Mesothelial cell of epicardium (in vitro differentiated cells): ENCODE measurements around the gene ATP8B3. TPM values are rescaled to one million over a fixed set of nuclear protein-coding genes. Genes with fewer than 3 reads are reported as not detected.

Experiments
- DNase-seq, 2 experiments: peaks; one replicate each; pipeline ENCODE4 v3.0.0; 2021; ENCODE audit warnings: low spot score in 2 of 2; ENCODE audit not compliant: unreplicated experiment in 2 of 2
- H3K27ac Mint-ChIP-seq: 2 replicates; pipeline ENCODE4 v1.8.0; 2021; ENCODE audit warnings: mixed read lengths
- H3K27me3 Mint-ChIP-seq: 2 replicates; pipeline ENCODE4 v1.8.0; 2021; ENCODE audit warnings: low read depth, mixed read lengths
- H3K36me3 Mint-ChIP-seq: 2 replicates; pipeline ENCODE4 v1.8.0; 2021; ENCODE audit warnings: mixed read lengths
- H3K4me1 Mint-ChIP-seq: 2 replicates; pipeline ENCODE4 v1.8.0; 2021; ENCODE audit warnings: mixed read lengths
- H3K4me3 Mint-ChIP-seq: 2 replicates; pipeline ENCODE4 v1.8.0; 2021; ENCODE audit warnings: mild to moderate bottlenecking, moderate library complexity, mixed read lengths
- H3K9me3 Mint-ChIP-seq: 2 replicates; pipeline ENCODE4 v1.8.0; 2021; ENCODE audit warnings: mixed read lengths
- total RNA-seq: library from RNA; stranded (reverse); gene quantifications from 3 replicates; pipeline ENCODE4 v1.2.1, GENCODE V29; 2021
- TF ChIP-seq, protein P1 (sequence below): fragments of 200-600 bp; sonication (generic); IDR thresholded peaks from one replicate; pipeline ENCODE4 v1.5.0; 2021; ENCODE audit warnings: antibody characterized with exemption; ENCODE audit not compliant: unreplicated experiment

ATP8B3 gene
- total RNA-seq, 1 donor from 2014 or later = 2.2 TPM

DNA sequence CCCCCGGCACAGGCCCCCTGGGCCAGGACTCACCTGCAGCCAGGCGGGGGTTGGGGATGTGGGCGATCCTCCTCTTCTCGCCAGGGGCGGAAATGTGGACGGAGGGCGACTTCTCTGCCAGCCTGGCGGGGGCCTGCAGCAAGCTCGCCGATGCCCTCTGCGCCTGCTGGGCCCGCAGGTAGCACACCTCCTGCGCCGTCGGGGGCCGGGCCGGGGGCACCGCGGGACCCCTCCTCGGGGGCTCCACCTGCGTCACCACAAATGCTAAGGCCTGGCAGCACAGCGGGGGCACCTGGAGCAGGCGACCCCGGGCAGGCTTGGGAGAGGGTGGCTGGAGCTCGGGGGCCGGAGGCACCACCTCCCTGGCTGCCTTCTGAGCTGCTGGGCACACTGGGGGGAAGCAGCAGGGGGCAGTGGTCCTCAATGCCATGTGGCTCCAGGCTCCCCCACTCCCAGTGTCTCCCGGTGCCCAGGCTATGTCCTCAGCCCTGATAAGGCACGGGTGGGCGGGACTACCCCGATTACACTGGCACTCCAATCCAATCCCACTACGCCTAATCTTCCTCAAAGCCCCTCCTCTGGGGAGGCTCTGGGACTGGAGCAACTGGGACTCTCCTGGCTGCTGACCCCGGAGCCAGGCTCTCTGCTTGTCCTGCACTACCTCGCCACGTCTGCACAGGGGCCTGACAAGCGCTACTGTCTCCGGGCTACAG is 11.6 kb upstream of the ATP8B3 start:
- peaks cover 1% of the 10 kb centered on the region for H3K4me1 Mint-ChIP-seq
- H3K36me3 Mint-ChIP-seq = peaks cover 12% of the 10 kb centered on the region

DNA sequence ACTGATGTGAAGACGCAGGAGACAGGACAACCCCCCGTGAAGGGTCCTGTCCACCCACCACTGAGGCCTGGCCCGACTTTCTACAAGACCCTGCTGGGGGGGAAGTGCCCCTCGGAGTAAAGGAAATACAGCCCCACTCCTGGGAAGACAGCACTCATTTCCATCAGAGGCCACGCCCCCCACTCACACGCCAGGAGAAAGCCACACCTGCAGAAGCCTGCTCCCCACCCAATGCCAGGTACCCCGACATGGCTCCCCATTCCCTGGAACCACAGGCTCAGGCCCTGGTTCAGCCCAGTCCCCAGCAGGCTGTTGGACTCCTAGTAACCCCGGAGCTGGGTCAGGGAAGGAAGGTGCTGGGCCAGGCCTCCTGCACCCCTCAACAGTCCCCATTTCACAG is 10.9 kb upstream of the ATP8B3 start:
- TF ChIP-seq, protein P1, sequence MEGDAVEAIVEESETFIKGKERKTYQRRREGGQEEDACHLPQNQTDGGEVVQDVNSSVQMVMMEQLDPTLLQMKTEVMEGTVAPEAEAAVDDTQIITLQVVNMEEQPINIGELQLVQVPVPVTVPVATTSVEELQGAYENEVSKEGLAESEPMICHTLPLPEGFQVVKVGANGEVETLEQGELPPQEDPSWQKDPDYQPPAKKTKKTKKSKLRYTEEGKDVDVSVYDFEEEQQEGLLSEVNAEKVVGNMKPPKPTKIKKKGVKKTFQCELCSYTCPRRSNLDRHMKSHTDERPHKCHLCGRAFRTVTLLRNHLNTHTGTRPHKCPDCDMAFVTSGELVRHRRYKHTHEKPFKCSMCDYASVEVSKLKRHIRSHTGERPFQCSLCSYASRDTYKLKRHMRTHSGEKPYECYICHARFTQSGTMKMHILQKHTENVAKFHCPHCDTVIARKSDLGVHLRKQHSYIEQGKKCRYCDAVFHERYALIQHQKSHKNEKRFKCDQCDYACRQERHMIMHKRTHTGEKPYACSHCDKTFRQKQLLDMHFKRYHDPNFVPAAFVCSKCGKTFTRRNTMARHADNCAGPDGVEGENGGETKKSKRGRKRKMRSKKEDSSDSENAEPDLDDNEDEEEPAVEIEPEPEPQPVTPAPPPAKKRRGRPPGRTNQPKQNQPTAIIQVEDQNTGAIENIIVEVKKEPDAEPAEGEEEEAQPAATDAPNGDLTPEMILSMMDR = no peak
- Mint-ChIP-seq H3K9me3 (no peaks in the 10 kb centered on the region), H3K36me3 (peaks cover 14% of the 10 kb centered on the region), H3K4me1 (peaks cover 1% of the 10 kb centered on the region), H3K27me3 (no peaks in the 10 kb centered on the region), H3K27ac (no peak overlapping the region), H3K4me3 (no peak overlapping the region)
- no peak for DNase-seq

More for the DNA sequence above, 11.6 kb upstream of the ATP8B3 start:
- no peaks in the 10 kb centered on the region for H3K27me3 Mint-ChIP-seq
- no peak for DNase-seq
- no peak overlapping the region for H3K4me3 Mint-ChIP-seq
- TF ChIP-seq, protein P1 = no peak
- H3K9me3 Mint-ChIP-seq = no peaks in the 10 kb centered on the region
- no peak overlapping the region for H3K27ac Mint-ChIP-seq

DNA sequence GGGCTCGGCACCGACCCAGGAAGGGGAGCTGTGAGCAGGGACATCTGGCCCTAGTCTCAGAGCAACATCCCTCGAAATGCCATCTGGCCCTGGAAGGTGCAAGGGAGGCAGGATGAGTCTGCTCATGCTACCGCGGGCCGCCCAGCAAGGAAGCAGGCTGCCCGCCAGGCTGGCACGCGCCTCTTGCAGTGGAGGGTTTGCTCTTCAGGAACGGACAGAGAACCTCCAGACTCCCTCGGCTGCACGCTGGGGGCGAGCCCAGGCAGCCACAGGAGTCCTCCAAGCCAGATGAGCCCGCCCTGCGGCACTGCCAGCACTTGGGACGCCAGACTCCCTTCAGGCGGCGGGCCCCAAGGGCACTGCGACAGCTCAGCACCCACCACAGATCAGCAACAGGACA is 10.1 kb upstream of the ATP8B3 start:
- DNase-seq = no peak
- Mint-ChIP-seq H3K27me3 (no peaks in the 10 kb centered on the region), H3K4me3 (no peak overlapping the region), H3K27ac (no peak overlapping the region), H3K9me3 (no peaks in the 10 kb centered on the region), H3K4me1 (peaks cover 1% of the 10 kb centered on the region), H3K36me3 (peaks cover 14% of the 10 kb centered on the region)
- TF ChIP-seq, protein P1 = no peak

DNA sequence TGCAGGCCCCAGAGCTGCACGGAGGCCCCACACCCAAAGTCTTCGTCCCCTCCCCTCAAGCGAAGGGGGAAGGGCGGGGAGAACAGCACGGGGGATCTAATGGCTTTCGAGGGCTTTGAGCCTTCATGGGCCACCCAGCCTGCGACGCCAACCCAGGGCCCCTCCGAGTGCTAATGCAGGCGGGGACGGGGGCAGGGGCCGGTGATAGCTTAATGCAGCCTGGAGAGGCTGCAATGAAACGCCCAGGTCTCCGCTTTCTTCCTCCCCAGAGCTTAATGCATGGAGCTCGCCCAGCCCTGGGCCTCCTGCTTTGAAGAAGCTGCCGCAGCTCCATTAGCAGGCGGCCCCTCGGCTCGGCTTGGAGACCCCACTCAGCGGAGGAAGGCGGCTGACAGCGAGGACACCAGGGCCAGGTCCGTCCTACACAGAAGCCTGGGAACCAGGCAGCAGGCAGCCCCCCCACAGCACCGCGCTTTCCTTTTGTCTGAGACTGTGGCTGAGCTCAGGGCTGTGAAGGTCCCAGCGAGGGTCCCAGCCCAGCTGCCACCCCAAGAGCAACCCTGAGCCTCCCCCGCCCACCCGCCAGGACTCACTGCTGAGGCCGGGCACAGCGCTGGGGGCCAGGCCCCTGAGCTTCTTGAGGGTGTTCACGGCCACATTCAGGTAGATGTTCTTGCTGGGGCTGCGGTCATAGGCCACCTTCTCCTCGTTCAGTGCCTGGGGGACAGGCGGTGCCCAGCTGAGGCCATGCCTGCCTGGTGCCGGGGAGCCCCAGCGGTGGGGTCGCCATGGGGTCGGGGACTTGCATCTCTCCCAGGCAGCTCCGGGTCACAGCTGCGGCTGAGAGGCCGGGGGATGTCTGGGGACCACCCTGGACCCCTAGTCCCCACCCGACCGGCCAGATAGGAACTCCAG is 7.5 kb upstream of the ATP8B3 start:
- Mint-ChIP-seq H3K36me3 (peaks cover 10% of the 10 kb centered on the region), H3K27me3 (no peaks in the 10 kb centered on the region), H3K4me3 (no peak overlapping the region), H3K9me3 (no peaks in the 10 kb centered on the region), H3K27ac (no peak overlapping the region), H3K4me1 (no peaks in the 10 kb centered on the region)
- TF ChIP-seq, protein P1 = no peak
- DNase-seq = no peak

DNA sequence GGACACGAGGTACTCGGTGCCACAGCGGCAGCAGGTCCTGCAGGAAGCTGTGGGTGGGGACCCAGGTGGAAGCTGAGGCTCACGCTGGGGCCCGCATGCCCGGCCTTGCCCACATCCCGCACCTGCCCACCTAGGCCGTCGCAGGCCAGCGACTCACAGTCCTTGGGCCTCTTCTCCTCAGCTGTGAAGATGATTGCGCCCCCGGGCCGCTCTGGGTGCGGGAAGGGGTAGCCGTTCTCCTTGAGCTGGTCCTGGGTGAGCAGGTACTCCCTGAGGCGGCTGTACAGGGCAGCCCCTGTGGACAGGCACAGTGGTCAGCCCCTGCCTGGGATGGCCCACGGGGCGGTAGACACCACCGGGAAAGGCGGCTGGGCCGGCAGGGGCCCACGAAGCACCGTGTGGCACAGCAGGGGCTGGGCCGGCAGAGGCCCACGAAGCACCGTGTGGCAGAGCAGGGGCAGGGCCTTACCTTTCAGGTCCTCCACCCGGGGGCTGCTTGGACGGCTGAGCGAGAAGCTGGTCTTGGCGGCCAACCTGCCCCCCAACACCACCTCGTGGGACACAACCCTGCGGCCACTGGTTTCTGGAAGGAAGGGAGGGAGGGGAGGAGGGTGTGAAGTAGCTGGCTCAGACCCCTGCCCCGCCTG is 6.6 kb upstream of the ATP8B3 start:
- H3K27ac Mint-ChIP-seq = no peak overlapping the region
- peaks cover 7% of the 10 kb centered on the region for H3K36me3 Mint-ChIP-seq
- H3K4me3 Mint-ChIP-seq = no peak overlapping the region
- no peak for DNase-seq
- no peaks in the 10 kb centered on the region for H3K9me3 Mint-ChIP-seq
- no peaks in the 10 kb centered on the region for H3K27me3 Mint-ChIP-seq
- TF ChIP-seq, protein P1 = no peak
- H3K4me1 Mint-ChIP-seq = no peaks in the 10 kb centered on the region
